BJ (cell line): Measurements from ENCODE around the gene FOCAD. TPM values are rescaled to one million over a fixed set of nuclear protein-coding genes. Genes with fewer than 3 reads are reported as not detected.

ENCODE experiments used
- CTCF ChIA-PET: fragments of 350-600 bp; formaldehyde crosslinking; extraction: SDS; loops from one replicate; lab custom pipeline; 2021; ENCODE audit warnings: antibody characterized with exemption, inconsistent platforms; lab: Yijun Ruan, JAX
- POLR2A ChIA-PET: fragments of 300-600 bp; sonication (Branson Sonifier 250); formaldehyde crosslinking; extraction: SDS; loops from one replicate; lab custom pipeline; 2021; ENCODE audit warnings: antibody characterized with exemption; lab: Charles Lee
- DNase-seq: peaks from one replicate; pipeline ENCODE4 v3.0.0-alpha.2; 2011; ENCODE audit warnings: low read depth
- H3K27me3 ChIP-seq: 2 replicates; pipeline ENCODE4 v1.6.0; 2011; ENCODE audit warnings: low read length; ENCODE audit not compliant: control insufficient read depth, insufficient read depth
- H3K36me3 ChIP-seq: 2 replicates; pipeline ENCODE4 v1.5.1; 2011; ENCODE audit warnings: low read length; ENCODE audit not compliant: control insufficient read depth, insufficient read depth
- H3K4me3 ChIP-seq: 2 replicates; pipeline ENCODE4 v1.5.1; 2011; ENCODE audit warnings: low read depth, mild to moderate bottlenecking, control low read depth, low read length
- CTCF ChIP-seq: IDR thresholded peaks from 2 replicates; pipeline ENCODE4 v1.5.1; 2011; ENCODE audit warnings: low read depth, mild to moderate bottlenecking, control low read depth, inconsistent platforms, low read length, moderate library complexity; ENCODE audit not compliant: insufficient read depth
- polyA plus RNA-seq: library from polyadenylated mRNA; depleted of rRNA; stranded (reverse); fragments of >200 nt; gene quantifications from 2 replicates; pipeline ENCODE4 v1.2.3, GENCODE V29; 2011

The FOCAD gene
- polyA plus RNA-seq, 1 experiment, result 32.9 TPM

GRCh38 chr9:20707708-20708107 lies 23.6 kb downstream of the FOCAD start:
- TF ChIP-seq CTCF, result no peak
- POLR2A ChIA-PET, result no interaction called here
- CTCF ChIA-PET, result no interaction called here

GRCh38 chr9:20713172-20713571 lies 29.1 kb downstream of the FOCAD start:
- POLR2A ChIA-PET, result no interaction called here

More at GRCh38 chr9:20707708-20708107, 23.6 kb downstream of the FOCAD start:
- DNase-seq, result no peak
- no peaks in the 10 kb centered on the region for H3K36me3 ChIP-seq
- H3K27me3 ChIP-seq, result no peaks in the 10 kb centered on the region
- H3K4me3 ChIP-seq, result no peak overlapping the region

GRCh38 chr9:20714442-20715415 lies 30.7 kb downstream of the FOCAD start:
- Histone ChIP-seq H3K4me3 (no peak overlapping the region), H3K27me3 (no peaks in the 10 kb centered on the region), H3K36me3 (no peaks in the 10 kb centered on the region)
- no peak for TF ChIP-seq CTCF
- CTCF ChIA-PET, result interaction anchor here (0.6 kb wide), 1 partner anchor 64 kb away, joined by 4 read pairs; no protein-coding TSS in a partner anchor
- POLR2A ChIA-PET, result interaction anchor here (0.6 kb wide), 1 partner anchor 20 kb away, joined by 4 read pairs; no protein-coding TSS in a partner anchor
- DNase-seq, result no peak

More at GRCh38 chr9:20713172-20713571, 29.1 kb downstream of the FOCAD start:
- H3K27me3 ChIP-seq, result no peaks in the 10 kb centered on the region
- DNase-seq, result no peak
- no peak for TF ChIP-seq CTCF
- CTCF ChIA-PET, result interaction anchor here (1.2 kb wide), 2 partner anchors 10 to 11 kb away, joined by 3 to 5 read pairs; no protein-coding TSS in a partner anchor
- no peak overlapping the region for H3K4me3 ChIP-seq
- no peaks in the 10 kb centered on the region for H3K36me3 ChIP-seq

- DNase-seq, result no peak
These were observed 38.2 kb downstream of the FOCAD start for GRCh38 chr9:20722221-20722620.

More at GRCh38 chr9:20722221-20722620, 38.2 kb downstream of the FOCAD start:
- CTCF ChIA-PET, result interaction anchor here (0.8 kb wide), 1 partner anchor 9 kb away, joined by 3 read pairs; no protein-coding TSS in a partner anchor
- POLR2A ChIA-PET, result no interaction called here
- no peak for TF ChIP-seq CTCF
- Histone ChIP-seq H3K36me3 (no peaks in the 10 kb centered on the region), H3K27me3 (no peaks in the 10 kb centered on the region), H3K4me3 (no peak overlapping the region)
